ENCODE results near the gene REM2. TPM values are rescaled to one million over a fixed set of nuclear protein-coding genes. Genes with fewer than 3 reads are reported as not detected.
"Not testable (repeated sequence)": the region's sequence is repeated elsewhere in the genome, so short reads cannot be mapped to it uniquely, and the experiment has no call there.

Gene REM2
- total RNA-seq, 1 donor from 2014 or later: 1.9 TPM

DNA sequence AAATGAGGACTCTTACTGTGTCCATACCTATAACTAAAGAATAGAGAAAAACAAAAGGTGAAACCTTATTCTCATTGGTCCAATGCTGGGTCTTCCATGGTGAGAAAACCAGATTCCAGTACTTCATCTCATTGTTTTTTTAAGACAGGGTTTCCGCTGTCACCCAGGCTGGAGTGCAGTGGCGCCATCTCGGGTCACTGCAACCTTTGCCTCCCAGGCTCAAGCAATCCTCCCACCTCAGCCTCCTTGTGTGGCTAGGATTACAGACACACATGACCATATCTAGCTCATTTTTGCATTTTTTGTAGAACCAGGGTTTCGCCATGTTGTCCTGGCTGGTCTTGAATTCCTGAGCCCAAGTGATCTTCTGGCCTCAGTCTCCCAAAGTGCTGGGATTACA, 22.6 kb downstream of the REM2 start:
- H3K27me3 ChIP-seq: no peaks in the 10 kb centered on the region
- no peak overlapping the region for H3K4me3 ChIP-seq
- TF ChIP-seq, protein P1, sequence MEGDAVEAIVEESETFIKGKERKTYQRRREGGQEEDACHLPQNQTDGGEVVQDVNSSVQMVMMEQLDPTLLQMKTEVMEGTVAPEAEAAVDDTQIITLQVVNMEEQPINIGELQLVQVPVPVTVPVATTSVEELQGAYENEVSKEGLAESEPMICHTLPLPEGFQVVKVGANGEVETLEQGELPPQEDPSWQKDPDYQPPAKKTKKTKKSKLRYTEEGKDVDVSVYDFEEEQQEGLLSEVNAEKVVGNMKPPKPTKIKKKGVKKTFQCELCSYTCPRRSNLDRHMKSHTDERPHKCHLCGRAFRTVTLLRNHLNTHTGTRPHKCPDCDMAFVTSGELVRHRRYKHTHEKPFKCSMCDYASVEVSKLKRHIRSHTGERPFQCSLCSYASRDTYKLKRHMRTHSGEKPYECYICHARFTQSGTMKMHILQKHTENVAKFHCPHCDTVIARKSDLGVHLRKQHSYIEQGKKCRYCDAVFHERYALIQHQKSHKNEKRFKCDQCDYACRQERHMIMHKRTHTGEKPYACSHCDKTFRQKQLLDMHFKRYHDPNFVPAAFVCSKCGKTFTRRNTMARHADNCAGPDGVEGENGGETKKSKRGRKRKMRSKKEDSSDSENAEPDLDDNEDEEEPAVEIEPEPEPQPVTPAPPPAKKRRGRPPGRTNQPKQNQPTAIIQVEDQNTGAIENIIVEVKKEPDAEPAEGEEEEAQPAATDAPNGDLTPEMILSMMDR (IDR thresholded peaks at IDR 0.05): no peak
- H3K9me3 ChIP-seq: no peaks in the 10 kb centered on the region
- H3K4me1 ChIP-seq: no peaks in the 10 kb centered on the region
- H3K27ac ChIP-seq: no peak overlapping the region
- intact Hi-C loops (cut with DNase I): no loop called here
- no peak for DNase-seq (ENCODE audit: low spot score in 2 of 2)
- peaks cover 84 to 92% of the 10 kb centered on the region in 2 donors for H3K36me3 ChIP-seq

- Histone ChIP-seq H3K27ac (no peak overlapping the region), H3K27me3 (no peaks in the 10 kb centered on the region), H3K4me1 (no peaks in the 10 kb centered on the region), H3K36me3 (peaks cover 84 to 88% of the 10 kb centered on the region in 2 donors), H3K4me3 (no peak overlapping the region), H3K9me3 (no peaks in the 10 kb centered on the region)
- no peak for DNase-seq (ENCODE audit: low spot score in 2 of 2)
- TF ChIP-seq, protein P1 (IDR thresholded peaks at IDR 0.05): no peak
- intact Hi-C loops (cut with DNase I): no loop called here
Observed at GRCh38 chr14:22906073-22906472, 23.1 kb downstream of the REM2 start.

DNA sequence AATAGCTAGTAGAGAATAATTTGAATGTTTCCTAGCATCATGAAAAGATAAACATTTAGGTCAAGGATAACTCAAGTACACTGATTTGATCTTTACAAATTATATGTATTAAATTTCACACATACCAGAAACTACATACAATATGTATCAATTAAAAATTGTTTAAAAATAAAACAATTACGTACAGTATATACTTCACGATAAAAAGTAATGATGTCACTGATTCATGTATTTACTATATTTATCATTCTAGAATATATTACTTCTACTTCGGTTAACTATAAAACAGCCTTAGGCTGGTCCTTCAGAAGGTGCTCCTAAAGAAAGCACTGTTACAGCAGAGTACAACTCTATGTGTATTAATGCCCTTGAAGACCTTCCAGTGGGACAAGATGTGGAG, 24.4 kb downstream of the REM2 start:
- H3K4me1 ChIP-seq: no peaks in the 10 kb centered on the region
- TF ChIP-seq, protein P1 (IDR thresholded peaks at IDR 0.05): no peak
- H3K9me3 ChIP-seq: no peaks in the 10 kb centered on the region
- no peaks in the 10 kb centered on the region for H3K27me3 ChIP-seq
- no peak for DNase-seq (ENCODE audit: low spot score in 2 of 2)
- H3K36me3 ChIP-seq: peaks cover 71 to 79% of the 10 kb centered on the region in 2 donors
- intact Hi-C loops (cut with DNase I): no loop called here
- H3K27ac ChIP-seq: no peak overlapping the region
- H3K4me3 ChIP-seq: no peak overlapping the region

- no peak overlapping the region for H3K27ac ChIP-seq
- intact Hi-C loops (cut with DNase I): no loop called here
- no peaks in the 10 kb centered on the region for H3K4me1 ChIP-seq
- no peak overlapping the region for H3K4me3 ChIP-seq
- no peaks in the 10 kb centered on the region for H3K27me3 ChIP-seq
- DNase-seq (ENCODE audit: low spot score in 2 of 2): no peak
- H3K36me3 ChIP-seq: peaks cover 60 to 67% of the 10 kb centered on the region in 2 donors
- no peaks in the 10 kb centered on the region for H3K9me3 ChIP-seq
- TF ChIP-seq, protein P1 (IDR thresholded peaks at IDR 0.05): no peak
Observed at GRCh38 chr14:22908601-22909000, 25.6 kb downstream of the REM2 start.

- intact Hi-C loops (cut with DNase I): no loop called here
- TF ChIP-seq, protein P1 (IDR thresholded peaks at IDR 0.05): no peak
- Histone ChIP-seq H3K4me3 (no peak overlapping the region), H3K4me1 (no peaks in the 10 kb centered on the region), H3K36me3 (peaks cover 37 to 44% of the 10 kb centered on the region in 2 donors), H3K27me3 (no peaks in the 10 kb centered on the region), H3K9me3 (no peaks in the 10 kb centered on the region), H3K27ac (no peak overlapping the region)
- DNase-seq (ENCODE audit: low spot score in 2 of 2): no peak
Observed at GRCh38 chr14:22910916-22911315, 27.9 kb downstream of the REM2 start.

GRCh38 chr14:22914836-22915235, 31.8 kb downstream of the REM2 start:
- peaks cover 6 to 18% of the 10 kb centered on the region in 2 donors for H3K4me1 ChIP-seq
- DNase-seq (ENCODE audit: low spot score in 2 of 2); intact Hi-C loops (cut with DNase I); H3K27ac ChIP-seq; H3K9me3 ChIP-seq; H3K4me3 ChIP-seq; H3K27me3 ChIP-seq; H3K36me3 ChIP-seq: not testable (repeated sequence)
